HepG2 (cell line): Measurements from ENCODE around the gene PFKFB2. TPM values are rescaled to one million over a fixed set of nuclear protein-coding genes. Genes with fewer than 3 reads are reported as not detected.
A peak's percentile ranks its signal among the peaks of the same experiment; 100 is the strongest.

Experiments used
- CBFB ChIP-seq: sonication (generic); formaldehyde crosslinking; IDR thresholded peaks from 2 replicates; pipeline ENCODE4 v1.4.0; 2020; ENCODE audit warnings: missing genetic modification reagents
- DR1 ChIP-seq: sonication (generic); formaldehyde crosslinking; IDR thresholded peaks from 2 replicates; pipeline ENCODE4 v1.8.0; 2021; ENCODE audit warnings: mild to moderate bottlenecking, missing genetic modification reagents, inconsistent platforms
- EP300 ChIP-seq, 3 experiments: sonication (generic) in 1 of 3; formaldehyde crosslinking in 1 of 3; IDR thresholded peaks; 2 replicates each; pipeline versions ENCODE4 v1.5.1 to v1.6.1; 2011 to 2020; ENCODE audit warnings: low read depth in 2 of 3, low read length in 2 of 3, borderline replicate concordance in 1 of 3, improper control_type of control experiment in 1 of 3, mild to moderate bottlenecking in 1 of 3, missing genetic modification reagents in 1 of 3, moderate library complexity in 1 of 3
- FOXP1 ChIP-seq, 2 experiments: fragments of 450-650 bp in 1 of 2; IDR thresholded peaks; 2 replicates each; pipeline ENCODE4 v1.6.1; 2017 to 2018; ENCODE audit warnings: antibody characterized with exemption in 1 of 2
- GATAD1 ChIP-seq: IDR thresholded peaks from 2 replicates; pipeline ENCODE4 v1.6.1; 2016; ENCODE audit warnings: missing genetic modification reagents, missing compliant biosample characterization
- HNF4G ChIP-seq, 2 experiments: sonication (generic) in 1 of 2; formaldehyde crosslinking in 1 of 2; IDR thresholded peaks; 2 replicates each; pipeline versions ENCODE4 v1.4.0 to v1.6.1; 2011 to 2020; ENCODE audit warnings: borderline replicate concordance in 2 of 2, low read depth in 2 of 2, mild to moderate bottlenecking in 2 of 2, low read length in 1 of 2, missing genetic modification reagents in 1 of 2, moderate library complexity in 1 of 2
- HOXA5 ChIP-seq: sonication (generic); formaldehyde crosslinking; IDR thresholded peaks from 2 replicates; pipeline ENCODE4 v1.4.0; 2020; ENCODE audit warnings: missing genetic modification reagents
- KLF16 ChIP-seq, 2 experiments: sonication (generic) in 1 of 2; formaldehyde crosslinking in 1 of 2; IDR thresholded peaks; 2 replicates each; pipeline versions ENCODE4 v1.6.1 to v1.8.0; 2016 to 2023; ENCODE audit warnings: missing genetic modification reagents in 2 of 2, missing compliant biosample characterization in 1 of 2
- NFATC3 ChIP-seq: sonication (generic); formaldehyde crosslinking; IDR thresholded peaks from 2 replicates; pipeline ENCODE4 v1.5.1; 2020; ENCODE audit warnings: mild to moderate bottlenecking, missing genetic modification reagents
- THAP11 ChIP-seq: IDR thresholded peaks from 2 replicates; pipeline ENCODE4 v1.6.1; 2016; ENCODE audit warnings: missing biosample characterization, missing genetic modification reagents
- TP53 ChIP-seq: sonication (generic); formaldehyde crosslinking; conservative IDR thresholded peaks from 2 replicates; pipeline ENCODE4 v1.4.0; 2020; ENCODE audit warnings: missing genetic modification reagents
- YEATS4 ChIP-seq: sonication (generic); formaldehyde crosslinking; IDR thresholded peaks from 2 replicates; pipeline ENCODE4 v1.4.0; 2020; ENCODE audit warnings: missing genetic modification reagents, borderline replicate concordance
- ZBTB8A ChIP-seq: sonication (generic); formaldehyde crosslinking; IDR thresholded peaks from 2 replicates; pipeline ENCODE4 v1.4.0; 2020; ENCODE audit warnings: mild to moderate bottlenecking, low read depth, missing genetic modification reagents, borderline replicate concordance
- ZNF431 ChIP-seq: sonication (generic); formaldehyde crosslinking; IDR thresholded peaks from 2 replicates; pipeline ENCODE4 v1.9.0; 2022; ENCODE audit warnings: missing genetic modification reagents, low read depth, mild to moderate bottlenecking, borderline replicate concordance
- ZNF501 ChIP-seq: sonication (generic); formaldehyde crosslinking; IDR thresholded peaks from 2 replicates; pipeline ENCODE4 v1.5.1; 2020; ENCODE audit warnings: mild to moderate bottlenecking, moderate library complexity, missing genetic modification reagents
- ZNF614 ChIP-seq: IDR thresholded peaks from 2 replicates; pipeline ENCODE4 v1.6.1; 2018; ENCODE audit warnings: missing biosample characterization, missing genetic modification reagents, inconsistent platforms, borderline replicate concordance
- ZSCAN31 ChIP-seq: sonication (generic); formaldehyde crosslinking; IDR thresholded peaks from 2 replicates; pipeline ENCODE4 v1.5.0; 2020; ENCODE audit warnings: low read depth, mild to moderate bottlenecking, missing genetic modification reagents
- polyA plus RNA-seq, 8 experiments: library from polyadenylated mRNA; depleted of rRNA in 3 of 8; stranded (reverse) in 7 of 8; unstranded in 1 of 8; fragments of >200 nt; fragmentation: Illumina TruSeq in 4 of 8; extraction: Trizol in 4 of 8; gene quantifications; 2 replicates each; pipeline versions ENCODE4 v1.2.1 to v1.2.3, GENCODE V29; 2011 to 2016; ENCODE audit warnings: low read depth in 4 of 8, missing spikeins in 1 of 8, mixed read lengths in 1 of 8; ENCODE audit not compliant: insufficient read depth in 1 of 8
- total RNA-seq, 5 experiments: library from RNA; depleted of rRNA; stranded (reverse); fragments of >200 nt; fragmentation: Illumina TruSeq; extraction: Trizol; gene quantifications; 2 replicates each; pipeline ENCODE4 v1.2.3, GENCODE V29; 2016; ENCODE audit warnings: low read depth in 1 of 5
- TF ChIP-seq, protein P1 (sequence below): sonication (generic); formaldehyde crosslinking; IDR thresholded peaks from 2 replicates; pipeline ENCODE4 v1.4.0; 2020; ENCODE audit warnings: low read depth, missing genetic modification reagents
- TF ChIP-seq, protein P2 (sequence below): sonication (generic); formaldehyde crosslinking; conservative IDR thresholded peaks from 2 replicates; pipeline ENCODE4 v1.4.0; 2020; ENCODE audit warnings: missing genetic modification reagents

The PFKFB2 gene
- total and polyA plus RNA-seq, 2 of the 13 experiments (the other 11 are each of a cell fraction or from before 2014, with no cell fraction given): 4.6 to 10.6 TPM

DNA sequence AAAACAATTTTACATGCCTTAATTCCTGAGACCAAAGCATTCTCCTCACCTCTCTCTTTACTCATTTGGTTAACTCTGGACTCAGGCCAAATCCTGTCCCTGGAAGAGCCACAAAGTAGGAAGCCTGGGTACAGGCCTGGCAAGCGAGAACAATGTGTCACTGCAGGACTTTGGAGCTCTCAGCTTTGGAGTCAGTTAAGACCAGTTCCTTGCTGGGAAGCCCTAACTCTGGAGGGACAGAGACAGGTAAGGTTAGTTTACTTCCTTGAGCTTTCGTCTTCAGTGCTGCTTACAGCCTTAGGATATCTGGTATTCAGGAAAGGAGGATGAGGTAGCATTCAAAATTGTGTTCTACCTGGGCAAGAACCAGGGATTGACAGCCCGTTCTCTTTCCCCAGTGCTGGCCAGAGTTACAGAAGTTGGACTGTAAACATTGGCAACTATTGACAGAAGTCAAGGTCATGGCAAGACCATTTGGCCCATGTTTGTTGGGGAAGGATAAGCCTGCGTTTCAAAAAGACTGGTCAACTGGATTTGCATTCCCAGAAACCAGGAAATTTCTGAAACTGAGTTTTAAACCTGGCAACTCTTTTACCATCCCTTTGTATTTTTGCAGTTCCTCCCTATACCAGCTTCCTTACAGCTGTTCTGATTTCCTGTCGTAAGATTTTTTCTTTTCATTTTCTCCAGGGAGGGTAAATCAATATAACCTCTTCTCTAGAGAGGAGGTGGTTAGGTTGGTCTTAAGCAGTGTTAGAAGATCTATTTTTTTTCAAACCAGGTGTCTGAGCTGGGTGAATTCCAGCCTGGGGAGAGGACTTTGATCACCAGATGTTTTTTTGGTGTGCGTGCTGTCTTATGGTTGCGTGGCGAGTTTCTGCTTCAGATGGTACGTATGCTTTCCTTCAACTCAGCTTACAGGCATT is 35.9 kb downstream of the PFKFB2 start, which contains the start of gene C4BPB (continued):
- 0 out of 2 replicates have a peak, but pooled peaks have one; percentile 44 for TF ChIP-seq DR1 (CRISPR knock-in tag)
- peak; percentile 25; the same call in 1 of the 2 replicates for TF ChIP-seq ZBTB8A (CRISPR knock-in tag)
- TF ChIP-seq ZNF501 (CRISPR knock-in tag): peak; percentile 65; the same call in 1 of the 2 replicates
- TF ChIP-seq NFATC3 (CRISPR knock-in tag): no peak
- TF ChIP-seq TP53: peak; percentile 58; the same call in 1 of the 2 replicates
- TF ChIP-seq ZNF614: peak; percentile 47; the same call in 1 of the 2 replicates
- no peak; the same call in 1 of the 2 replicates for TF ChIP-seq CBFB
- peak; percentile 67; the same call in 1 of the 2 replicates for TF ChIP-seq YEATS4 (CRISPR knock-in tag)
- peak; percentile 63; the same call in 1 of the 2 replicates for TF ChIP-seq THAP11 (CRISPR knock-in tag)
- no peak for TF ChIP-seq ZNF431 (CRISPR knock-in tag)
- TF ChIP-seq, protein P1, sequence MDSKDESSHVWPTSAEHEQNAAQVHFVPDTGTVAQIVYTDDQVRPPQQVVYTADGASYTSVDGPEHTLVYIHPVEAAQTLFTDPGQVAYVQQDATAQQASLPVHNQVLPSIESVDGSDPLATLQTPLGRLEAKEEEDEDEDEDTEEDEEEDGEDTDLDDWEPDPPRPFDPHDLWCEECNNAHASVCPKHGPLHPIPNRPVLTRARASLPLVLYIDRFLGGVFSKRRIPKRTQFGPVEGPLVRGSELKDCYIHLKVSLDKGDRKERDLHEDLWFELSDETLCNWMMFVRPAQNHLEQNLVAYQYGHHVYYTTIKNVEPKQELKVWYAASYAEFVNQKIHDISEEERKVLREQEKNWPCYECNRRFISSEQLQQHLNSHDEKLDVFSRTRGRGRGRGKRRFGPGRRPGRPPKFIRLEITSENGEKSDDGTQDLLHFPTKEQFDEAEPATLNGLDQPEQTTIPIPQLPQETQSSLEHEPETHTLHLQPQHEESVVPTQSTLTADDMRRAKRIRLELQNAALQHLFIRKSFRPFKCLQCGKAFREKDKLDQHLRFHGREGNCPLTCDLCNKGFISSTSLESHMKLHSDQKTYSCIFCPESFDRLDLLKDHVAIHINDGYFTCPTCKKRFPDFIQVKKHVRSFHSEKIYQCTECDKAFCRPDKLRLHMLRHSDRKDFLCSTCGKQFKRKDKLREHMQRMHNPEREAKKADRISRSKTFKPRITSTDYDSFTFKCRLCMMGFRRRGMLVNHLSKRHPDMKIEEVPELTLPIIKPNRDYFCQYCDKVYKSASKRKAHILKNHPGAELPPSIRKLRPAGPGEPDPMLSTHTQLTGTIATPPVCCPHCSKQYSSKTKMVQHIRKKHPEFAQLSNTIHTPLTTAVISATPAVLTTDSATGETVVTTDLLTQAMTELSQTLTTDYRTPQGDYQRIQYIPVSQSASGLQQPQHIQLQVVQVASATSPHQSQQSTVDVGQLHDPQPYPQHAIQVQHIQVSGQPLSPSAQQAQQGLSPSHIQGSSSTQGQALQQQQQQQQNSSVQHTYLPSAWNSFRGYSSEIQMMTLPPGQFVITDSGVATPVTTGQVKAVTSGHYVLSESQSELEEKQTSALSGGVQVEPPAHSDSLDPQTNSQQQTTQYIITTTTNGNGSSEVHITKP (CRISPR knock-in tag): peak; percentile 75; the same call in 1 of the 2 replicates
- peak; percentile 64 to 91; a peak in 3 of 4 replicates for TF ChIP-seq EP300 (IDR thresholded peaks at IDR 0.05; ENCODE audit: low read depth in 2 of 2, low read length in 2 of 2)
- TF ChIP-seq EP300 (CRISPR knock-in tag; IDR thresholded peaks at IDR 0.05; ENCODE audit: borderline replicate concordance): peak; percentile 70; the same call in 1 of the 2 replicates
- no peak for TF ChIP-seq FOXP1 (IDR thresholded peaks at IDR 0.05)
- TF ChIP-seq FOXP1 (CRISPR knock-in tag; IDR thresholded peaks at IDR 0.05): peak; percentile 79
- TF ChIP-seq GATAD1: peak; percentile 63
- TF ChIP-seq HNF4G (IDR thresholded peaks at IDR 0.05; ENCODE audit: borderline replicate concordance, low read depth, low read length): peak; percentile 77; the same call in 1 of the 2 replicates
- peak; percentile 79; the same call in 1 of the 2 replicates for TF ChIP-seq HNF4G (CRISPR knock-in tag; IDR thresholded peaks at IDR 0.05; ENCODE audit: borderline replicate concordance, low read depth)
- TF ChIP-seq, protein P2, sequence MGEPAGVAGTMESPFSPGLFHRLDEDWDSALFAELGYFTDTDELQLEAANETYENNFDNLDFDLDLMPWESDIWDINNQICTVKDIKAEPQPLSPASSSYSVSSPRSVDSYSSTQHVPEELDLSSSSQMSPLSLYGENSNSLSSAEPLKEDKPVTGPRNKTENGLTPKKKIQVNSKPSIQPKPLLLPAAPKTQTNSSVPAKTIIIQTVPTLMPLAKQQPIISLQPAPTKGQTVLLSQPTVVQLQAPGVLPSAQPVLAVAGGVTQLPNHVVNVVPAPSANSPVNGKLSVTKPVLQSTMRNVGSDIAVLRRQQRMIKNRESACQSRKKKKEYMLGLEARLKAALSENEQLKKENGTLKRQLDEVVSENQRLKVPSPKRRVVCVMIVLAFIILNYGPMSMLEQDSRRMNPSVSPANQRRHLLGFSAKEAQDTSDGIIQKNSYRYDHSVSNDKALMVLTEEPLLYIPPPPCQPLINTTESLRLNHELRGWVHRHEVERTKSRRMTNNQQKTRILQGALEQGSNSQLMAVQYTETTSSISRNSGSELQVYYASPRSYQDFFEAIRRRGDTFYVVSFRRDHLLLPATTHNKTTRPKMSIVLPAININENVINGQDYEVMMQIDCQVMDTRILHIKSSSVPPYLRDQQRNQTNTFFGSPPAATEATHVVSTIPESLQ (CRISPR knock-in tag): no peak
- peak in 1 of 2 experiments; percentile 88; a peak in 1 of 4 replicates for TF ChIP-seq KLF16 (CRISPR knock-in tag; IDR thresholded peaks at IDR 0.05)
- 0 out of 2 replicates have a peak, but pooled peaks have one; percentile 53 for TF ChIP-seq ZSCAN31 (CRISPR knock-in tag)
- TF ChIP-seq HOXA5 (CRISPR knock-in tag): peak; percentile 84
